GM12801 (cell line): ENCODE measurements around the gene IMPA2.

Experiments used
- CTCF ChIP-seq: IDR thresholded peaks from one replicate; pipeline ENCODE4 v1.5.1; 2011; ENCODE audit warnings: control low read depth; ENCODE audit not compliant: insufficient read length; ENCODE audit errors: extremely low read depth

IMPA2 gene

GRCh38 chr18:11981192-11981542 lies at the start of gene IMPA2:
IMPA2 (plus strand) TSS chr18:11981507; CDS start chr18:11981670, 163 bp downstream.
- no peak for TF ChIP-seq CTCF

- TF ChIP-seq CTCF = no peak
Measured at GRCh38 chr18:11932393-11932792, 48.9 kb upstream of the IMPA2 start.

GRCh38 chr18:11937874-11938478 lies 43.3 kb upstream of the IMPA2 start:
- no peak for TF ChIP-seq CTCF

GRCh38 chr18:11940956-11941355 lies 40.4 kb upstream of the IMPA2 start:
- no peak for TF ChIP-seq CTCF

GRCh38 chr18:11943551-11943950 lies 37.8 kb upstream of the IMPA2 start:
- no peak for TF ChIP-seq CTCF

- TF ChIP-seq CTCF = no peak
Measured at GRCh38 chr18:11944252-11944651, 37.1 kb upstream of the IMPA2 start.

GRCh38 chr18:11944786-11945185 lies 36.5 kb upstream of the IMPA2 start:
- no peak for TF ChIP-seq CTCF
